Dedifferentiated amniotic fluid mesenchymal stem cell (primary cell): ENCODE results near the gene HOXA6.
A peak's percentile ranks its signal among the peaks of the same experiment; 100 is the strongest.

Source experiments
- DNase-seq: peaks from one replicate; pipeline ENCODE4 v3.0.0-alpha.2; 2016; ENCODE audit errors: extremely low spot score

The HOXA6 gene

DNA sequence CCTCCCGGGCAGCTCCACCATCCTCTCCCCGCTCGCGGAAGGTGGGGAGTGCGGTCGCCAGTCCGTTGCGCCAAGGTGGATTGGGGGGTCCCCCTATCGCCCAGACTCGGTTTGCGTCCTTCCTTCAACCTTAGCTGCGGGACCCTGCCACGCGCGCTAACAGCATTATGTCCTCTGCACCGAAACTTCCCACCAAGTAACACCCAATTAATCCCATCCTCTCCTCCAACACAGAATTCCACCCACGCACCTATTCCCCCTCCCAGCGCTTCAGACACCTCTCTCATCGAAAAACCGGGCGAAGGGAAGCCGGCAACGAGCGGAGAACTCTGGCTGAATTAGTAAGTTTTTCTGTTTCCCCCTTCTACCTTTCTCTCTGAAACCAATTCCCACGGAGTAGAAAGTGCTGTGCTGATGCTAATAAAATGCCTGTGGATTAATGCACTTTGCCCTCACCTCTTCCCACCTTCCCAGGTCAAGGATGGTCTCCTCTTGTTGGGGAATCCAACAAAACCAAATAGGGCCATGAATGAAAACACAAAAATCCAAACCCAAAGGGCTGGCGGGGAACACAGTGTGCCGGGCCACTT lies 3.9 kb upstream of the HOXA6 start:
- DNase-seq: no peak

DNA sequence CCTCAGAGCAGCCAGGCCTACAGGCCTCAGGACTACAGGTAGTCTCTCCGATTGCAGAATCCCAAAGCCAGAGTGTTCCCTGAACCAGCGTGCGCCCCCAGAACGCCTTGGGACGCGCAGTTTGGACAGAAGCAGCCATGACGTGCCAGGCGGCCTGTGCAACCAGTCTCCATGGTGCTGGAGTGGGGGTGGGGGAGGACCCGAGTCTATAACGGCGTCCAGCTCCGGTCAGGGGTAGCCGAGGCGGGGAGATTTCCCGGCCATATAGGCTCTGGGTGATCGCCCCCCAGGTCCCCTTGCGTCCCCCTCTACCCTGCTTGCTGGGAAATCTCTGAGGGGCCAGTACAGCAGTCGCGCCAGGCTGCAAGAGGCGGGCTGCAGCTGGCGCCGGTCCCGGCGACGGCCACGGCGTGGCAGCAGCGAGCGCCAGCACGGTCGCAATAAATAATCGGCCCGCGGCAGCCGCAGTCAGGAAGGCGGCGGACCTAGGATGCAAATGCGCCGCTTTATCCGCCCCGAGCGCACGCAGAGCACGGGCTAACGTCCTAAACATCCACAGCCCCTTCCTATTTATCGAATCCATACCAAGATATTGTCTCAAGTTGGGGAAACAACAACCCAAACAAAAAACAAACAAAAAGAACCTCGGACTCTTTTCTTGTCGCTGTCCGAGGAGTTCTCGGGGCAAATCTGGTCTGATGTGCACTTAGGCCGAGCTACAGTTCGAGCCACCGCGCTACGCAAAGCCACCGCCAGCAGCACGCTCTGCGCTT lies 3.2 kb upstream of the HOXA6 start:
- peak; percentile 48 for DNase-seq

- no peak for DNase-seq
Observed at GRCh38 chr7:27149842-27150567, 2.4 kb upstream of the HOXA6 start.

GRCh38 chr7:27148756-27149641 lies 1.4 kb upstream of the HOXA6 start:
- DNase-seq: no peak

DNA sequence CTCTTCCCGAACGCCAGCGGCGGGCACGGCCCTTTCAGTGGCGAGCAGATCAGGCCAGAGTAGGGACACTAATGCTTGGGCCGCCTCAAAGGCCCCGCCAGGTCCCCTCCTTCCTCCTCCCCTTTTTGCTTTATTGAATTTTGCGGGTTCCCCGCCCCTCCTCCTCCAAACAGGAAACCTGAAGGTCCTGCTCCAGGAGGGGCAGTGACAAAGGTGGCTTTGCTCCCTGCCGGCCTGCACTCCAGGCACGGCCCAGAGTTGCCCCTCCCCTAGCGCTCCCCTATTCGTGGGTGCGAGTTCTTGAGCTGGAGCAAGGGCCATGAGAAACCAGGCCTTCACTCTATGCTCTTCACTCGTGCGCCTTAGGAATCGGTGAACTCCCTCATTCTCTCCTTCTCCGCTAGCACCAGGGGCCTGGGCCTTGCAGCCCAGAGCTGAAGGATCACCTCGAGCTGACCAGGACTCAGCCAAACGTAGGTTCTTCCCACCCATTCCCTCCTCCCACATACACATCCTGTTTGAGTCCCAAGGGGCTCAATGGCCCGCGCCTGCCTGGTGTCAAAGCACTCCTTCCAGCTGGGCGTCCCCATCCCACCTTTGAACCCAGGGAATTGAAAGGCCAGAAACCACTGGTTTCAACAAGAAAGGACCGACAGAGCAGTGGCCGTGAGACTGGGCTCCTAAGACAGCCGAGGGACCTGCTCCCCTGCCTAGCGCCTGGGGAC lies 619 bp upstream of the HOXA6 start:
- no peak for DNase-seq

DNA sequence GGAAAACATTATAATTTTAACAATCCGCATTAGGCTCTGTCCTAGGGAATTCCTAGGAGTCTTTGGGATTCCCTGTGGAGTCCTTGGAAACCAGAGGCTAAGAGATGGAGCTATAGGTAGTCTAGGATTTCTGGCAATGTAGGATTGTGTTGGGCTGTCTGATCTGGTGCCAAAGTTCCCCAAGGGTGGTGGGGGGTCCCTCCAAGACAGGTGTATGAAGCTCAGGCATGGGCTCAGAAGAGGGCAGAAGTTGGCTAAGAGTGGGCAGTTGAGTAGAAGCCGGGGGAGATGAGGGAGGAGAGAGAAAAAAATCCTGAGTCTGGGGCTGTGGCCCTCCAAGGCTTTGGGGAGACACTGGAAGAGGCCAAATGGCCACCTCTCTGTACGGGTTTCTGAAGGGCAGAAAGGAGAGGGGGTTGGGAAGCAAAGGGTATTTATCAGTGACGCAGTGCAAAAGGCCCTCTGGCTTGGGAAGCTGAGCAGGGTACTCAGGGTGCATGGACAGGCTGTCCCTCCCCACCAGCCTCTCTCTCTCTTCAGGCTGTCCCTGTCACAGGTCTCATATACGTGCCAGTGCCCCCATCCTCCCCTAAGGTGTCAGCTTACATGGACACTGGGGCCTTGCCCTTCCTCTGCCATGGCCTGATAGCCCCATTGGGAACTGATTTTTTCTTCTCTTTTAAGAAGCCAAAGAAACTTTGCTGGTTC lies 929 bp downstream of the HOXA6 start:
- DNase-seq: no peak

- no peak for DNase-seq
Observed at GRCh38 chr7:27145914-27146412, 1.6 kb downstream of the HOXA6 start.

- no peak for DNase-seq
Observed at GRCh38 chr7:27145165-27145913, 2.2 kb downstream of the HOXA6 start.

DNA sequence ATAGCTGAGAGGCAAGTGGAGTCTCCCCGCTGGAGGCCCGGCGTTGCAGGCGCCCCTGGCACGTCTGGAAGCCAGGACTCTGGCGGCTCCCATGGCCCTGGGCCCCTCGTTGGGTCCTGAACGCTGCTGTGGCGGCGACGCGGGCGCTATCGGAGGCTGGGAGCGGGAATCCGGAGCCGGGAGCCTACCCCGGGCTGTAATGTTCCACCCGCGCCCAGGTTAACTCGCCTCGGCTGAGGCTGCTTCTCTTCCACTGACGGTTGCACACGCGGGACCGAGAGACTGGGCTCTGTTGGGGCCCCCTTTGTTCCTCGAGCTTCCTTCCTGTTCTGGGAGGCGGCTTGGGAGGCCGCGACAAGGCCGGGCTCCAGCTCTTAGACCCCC lies 2.8 kb downstream of the HOXA6 start:
- no peak for DNase-seq

- no peak for DNase-seq
Observed at GRCh38 chr7:27143950-27144780, 3.4 kb downstream of the HOXA6 start.

DNA sequence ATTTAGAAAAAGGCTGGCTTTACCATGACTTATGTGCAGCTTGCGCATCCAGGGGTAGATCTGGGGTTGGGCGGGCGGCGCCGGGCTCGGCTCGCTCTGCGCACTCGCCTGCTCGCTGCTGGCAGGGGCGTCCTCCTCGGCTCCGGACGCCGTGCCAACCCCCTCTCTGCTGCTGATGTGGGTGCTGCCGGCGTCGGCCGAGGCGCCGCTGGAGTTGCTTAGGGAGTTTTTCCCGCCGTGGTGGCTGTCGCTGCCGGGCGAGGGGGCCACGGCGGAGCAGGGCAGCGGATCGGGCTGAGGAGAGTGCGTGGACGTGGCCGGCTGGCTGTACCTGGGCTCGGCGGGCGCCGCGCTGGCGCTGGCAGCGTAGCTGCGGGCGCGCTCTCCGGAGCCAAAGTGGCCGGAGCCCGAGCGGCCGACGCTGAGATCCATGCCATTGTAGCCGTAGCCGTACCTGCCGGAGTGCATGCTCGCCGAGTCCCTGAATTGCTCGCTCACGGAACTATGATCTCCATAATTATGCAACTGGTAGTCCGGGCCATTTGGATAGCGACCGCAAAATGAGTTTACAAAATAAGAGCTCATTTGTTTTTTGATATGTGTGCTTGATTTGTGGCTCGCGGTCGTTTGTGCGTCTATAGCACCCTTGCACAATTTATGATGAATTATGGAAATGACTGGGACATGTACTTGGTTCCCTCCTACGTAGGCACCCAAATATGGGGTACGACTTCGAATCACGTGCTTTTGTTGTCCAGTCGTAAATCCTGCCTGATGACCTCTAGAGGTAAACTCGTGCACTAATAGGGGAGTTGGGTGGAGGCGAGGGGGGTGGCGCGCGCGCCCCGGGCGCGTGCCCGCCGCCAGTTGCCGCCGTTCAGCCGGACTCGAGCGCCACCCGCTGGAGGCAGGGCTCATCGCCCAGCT lies 4.3 kb downstream of the HOXA6 start, which contains the start of gene HOXA5:
HOXA5 (minus strand) TSS at position 659 of the 927 bp plus-strand sequence; CDS start at position 585, 74 bp downstream.
- no peak for DNase-seq

GRCh38 chr7:27142580-27143022 lies 5.0 kb downstream of the HOXA6 start:
- no peak for DNase-seq

- no peak for DNase-seq
Observed at GRCh38 chr7:27141923-27142579, 5.5 kb downstream of the HOXA6 start.

- no peak for DNase-seq
Observed at GRCh38 chr7:27141137-27141922, 6.2 kb downstream of the HOXA6 start.

DNA sequence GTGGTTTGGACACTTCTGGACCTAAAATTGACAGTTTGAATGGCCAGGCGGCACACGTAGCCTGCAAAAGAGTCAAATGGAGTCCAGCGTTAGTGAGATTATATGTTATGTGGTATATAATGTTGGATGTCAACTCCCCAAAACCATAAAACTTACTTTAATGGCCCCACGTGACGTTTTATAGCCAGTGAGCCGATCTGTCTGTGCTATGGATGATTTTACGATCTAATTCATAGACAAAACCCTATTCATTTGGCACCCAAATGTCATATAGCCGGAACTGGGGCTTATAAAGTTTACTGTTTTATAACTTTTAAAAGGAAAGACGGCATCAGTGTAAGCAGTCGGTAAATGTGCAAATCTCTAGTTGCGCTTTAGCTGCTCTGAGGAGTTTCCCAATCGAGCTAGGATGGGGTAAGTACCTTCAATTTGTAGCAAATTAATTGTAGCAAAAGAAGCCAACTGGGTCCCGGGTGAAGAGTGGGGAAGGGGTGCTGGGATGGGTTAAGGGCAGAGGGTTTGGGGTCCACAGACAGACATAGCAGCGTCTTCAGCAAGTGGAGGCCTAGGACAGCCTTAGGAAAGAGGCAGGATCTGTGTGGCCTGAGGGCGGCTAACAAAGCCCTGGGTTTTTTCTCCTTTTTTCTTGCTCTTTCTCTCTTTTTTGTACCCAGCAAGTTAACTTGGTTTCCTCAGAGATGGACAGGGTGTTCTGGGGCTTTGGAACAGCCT lies 7.3 kb downstream of the HOXA6 start:
- DNase-seq: no peak
